ENCODE measurements around the gene SAP30L.

The SAP30L gene

DNA sequence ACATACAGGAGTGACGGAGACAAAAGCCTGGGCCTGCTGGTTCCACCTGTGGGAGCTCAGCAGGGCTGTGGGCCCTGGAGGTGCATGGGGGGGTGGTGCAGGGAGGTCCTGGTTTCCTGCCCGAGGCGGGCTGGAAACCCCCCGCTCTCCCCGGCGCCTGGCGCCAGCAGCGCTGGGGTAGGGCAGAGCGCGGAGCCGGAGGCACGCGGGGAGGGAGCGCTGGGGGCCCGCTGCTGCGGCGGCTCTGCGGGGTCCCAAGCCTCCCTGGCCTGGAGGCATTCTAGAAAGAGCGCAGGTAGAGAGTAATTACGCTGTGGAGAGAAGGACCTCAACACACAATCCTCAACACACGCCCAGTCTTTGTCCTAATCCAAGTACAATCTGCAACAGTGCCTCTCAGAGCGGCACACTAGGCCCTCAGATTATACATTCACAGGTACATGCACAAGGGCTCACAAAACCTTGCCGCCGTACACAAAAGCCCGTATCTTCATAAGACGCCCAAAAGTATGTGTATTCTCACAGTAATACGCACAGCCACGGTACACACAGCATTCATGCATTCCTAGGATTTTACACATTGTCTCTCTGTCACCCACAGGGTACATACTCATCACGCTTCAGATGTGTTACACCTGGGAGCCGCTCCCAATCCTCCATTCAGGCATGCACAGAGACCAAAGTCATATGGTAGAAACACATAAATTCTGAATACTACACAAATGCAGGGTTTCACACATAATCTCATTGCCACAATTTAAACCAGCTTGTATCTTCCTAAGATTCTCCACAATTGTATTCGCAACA, 34.4 kb downstream of the SAP30L start:
- DNase-seq (ENCODE audit: low read depth, low spot score) = no peak

- no peak for DNase-seq (ENCODE audit: low read depth, low spot score)
Observed at GRCh38 chr5:154480847-154481246, 35.0 kb downstream of the SAP30L start.

DNA sequence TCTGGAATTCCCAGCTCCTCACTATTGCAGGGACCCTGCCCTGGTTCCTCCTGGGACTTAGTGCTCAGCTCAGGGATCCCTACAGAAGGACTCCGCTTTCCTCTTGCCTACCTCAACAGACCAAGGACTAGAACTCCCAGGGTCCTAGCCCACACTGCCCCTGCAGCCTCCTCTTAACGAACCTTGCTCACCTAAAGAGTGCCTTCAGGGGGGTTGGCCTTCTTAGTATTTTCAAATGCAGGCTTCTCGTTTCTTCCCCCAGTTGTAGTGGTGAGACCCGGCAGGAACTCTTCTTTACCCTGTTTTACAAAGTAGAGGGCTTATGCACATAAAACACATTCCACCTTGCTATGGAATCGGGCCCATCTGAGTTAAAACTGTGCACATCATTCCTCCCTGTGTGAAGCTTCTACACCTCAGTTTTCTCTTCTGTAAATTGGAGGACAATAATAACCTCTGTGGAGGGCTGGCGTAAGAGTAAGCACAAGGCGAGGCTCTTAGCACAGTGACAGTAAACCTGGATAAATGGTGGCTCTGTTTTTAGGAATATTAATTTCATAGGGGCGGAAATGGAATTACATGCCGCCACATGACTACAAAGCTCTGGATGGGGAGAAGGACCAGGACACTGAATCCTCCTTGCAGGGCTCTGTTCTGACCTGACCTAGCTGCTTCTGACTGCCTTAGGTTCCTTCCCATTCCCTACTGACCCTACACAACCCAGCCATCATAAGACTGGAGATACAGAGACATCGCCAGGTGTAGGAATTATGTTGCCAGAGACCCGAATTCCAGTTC, 36.0 kb downstream of the SAP30L start:
- no peak for DNase-seq (ENCODE audit: low read depth, low spot score)

DNA sequence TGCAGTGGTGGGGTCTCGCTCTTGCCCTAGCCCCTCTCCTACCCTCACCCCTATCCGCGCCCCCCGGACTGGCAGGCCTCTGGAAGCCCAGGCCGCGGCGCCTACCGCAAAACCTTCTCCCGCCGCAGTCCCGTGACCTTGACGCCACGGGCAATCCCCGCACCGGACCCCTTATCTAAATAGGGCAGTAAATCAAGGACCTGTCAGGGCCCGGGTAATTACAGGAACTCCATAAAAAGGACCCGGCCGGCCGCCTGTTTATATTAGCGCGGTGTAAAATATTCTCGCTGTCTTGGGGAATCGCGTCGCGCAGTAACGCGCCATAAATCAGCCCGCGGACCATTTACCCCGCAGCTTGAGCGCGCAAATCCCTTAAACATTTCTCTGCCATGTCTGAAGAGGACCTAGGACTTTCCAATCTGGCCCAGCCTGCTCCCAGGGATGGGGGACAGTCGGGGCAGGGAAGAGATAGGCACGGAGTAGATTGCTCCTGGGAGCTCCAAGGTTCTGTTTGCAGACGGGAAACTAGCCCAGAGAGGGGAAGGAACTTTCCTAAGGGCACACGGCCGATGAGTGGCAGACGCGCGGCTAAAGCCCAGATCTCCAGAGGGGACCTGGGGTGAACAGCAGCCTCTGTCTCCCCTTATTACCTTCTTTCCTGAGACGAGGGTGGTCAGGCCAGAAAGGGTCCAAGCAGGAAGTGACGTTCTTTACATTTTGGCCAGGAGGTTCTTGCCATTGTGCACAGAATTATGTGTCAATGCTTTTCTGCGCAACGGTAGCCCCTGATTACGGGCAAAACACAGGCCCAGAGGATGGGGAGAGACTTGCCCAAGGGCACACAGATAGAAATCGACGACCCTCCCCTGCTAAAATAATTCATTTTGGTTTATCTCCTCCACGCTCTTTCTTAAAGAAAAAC, 37.0 kb downstream of the SAP30L start:
- no peak for DNase-seq (ENCODE audit: low read depth, low spot score)

GRCh38 chr5:154483654-154484392, 38.0 kb downstream of the SAP30L start:
- no peak for DNase-seq (ENCODE audit: low read depth, low spot score)

DNA sequence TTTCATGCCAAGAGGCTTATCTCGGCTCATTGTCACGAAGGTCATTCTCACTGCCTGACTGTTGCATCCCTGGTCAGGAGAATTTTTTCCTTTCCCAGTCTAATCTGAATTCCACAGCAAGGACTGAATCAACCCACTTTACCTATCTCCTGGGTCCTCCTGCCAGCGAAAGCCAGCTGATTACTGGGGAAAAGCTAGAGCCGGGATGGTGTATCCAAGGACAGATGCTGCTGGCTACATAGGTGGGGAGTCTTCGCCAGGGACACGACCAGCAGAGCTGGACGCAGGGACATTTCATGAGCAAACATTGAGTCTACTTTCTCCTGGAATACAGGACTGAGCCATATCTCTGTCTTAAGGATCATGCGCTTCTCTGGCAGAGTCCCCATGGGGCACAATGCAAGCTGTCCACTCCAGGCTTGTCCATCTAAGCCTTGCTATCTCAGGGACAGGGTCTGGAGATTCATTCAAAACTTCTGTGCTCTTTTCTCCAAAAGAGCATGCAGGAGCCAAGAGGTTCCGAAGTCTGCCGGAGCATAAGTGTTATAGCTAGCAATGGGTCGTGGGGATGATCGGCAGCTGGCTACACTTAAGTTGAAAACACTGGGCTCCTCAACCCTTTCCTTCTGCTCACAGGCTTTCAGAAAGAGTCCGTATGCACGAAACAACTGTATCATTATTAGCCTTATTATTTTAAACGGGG, 38.7 kb downstream of the SAP30L start:
- no peak for DNase-seq (ENCODE audit: low read depth, low spot score)

GRCh38 chr5:154485096-154485491, 39.3 kb downstream of the SAP30L start:
- no peak for DNase-seq (ENCODE audit: low read depth, low spot score)

- no peak for DNase-seq (ENCODE audit: low read depth, low spot score)
Observed at GRCh38 chr5:154485850-154486426, 40.1 kb downstream of the SAP30L start.

- no peak for DNase-seq (ENCODE audit: low read depth, low spot score)
Observed at GRCh38 chr5:154486427-154486866, 40.6 kb downstream of the SAP30L start.

DNA sequence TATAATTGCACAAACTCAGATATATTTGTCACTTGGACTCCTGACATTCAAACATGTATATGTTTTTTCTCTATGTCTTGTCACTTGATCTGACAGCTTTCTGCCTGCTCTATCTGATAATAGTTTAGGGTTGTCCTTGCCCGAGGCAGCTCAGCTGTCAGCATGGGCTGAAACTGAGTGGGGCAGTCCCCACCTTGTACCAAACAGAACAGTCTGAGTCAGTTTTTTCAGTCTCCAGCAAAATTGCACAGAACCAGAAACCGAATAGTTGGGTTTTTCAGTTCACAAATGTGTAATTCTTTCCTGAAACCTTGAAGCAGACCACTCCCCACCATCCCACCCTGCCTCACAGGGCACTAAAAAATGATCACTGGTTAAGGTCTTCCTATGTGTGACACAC, 41.7 kb downstream of the SAP30L start:
- DNase-seq (ENCODE audit: low read depth, low spot score) = no peak

- no peak for DNase-seq (ENCODE audit: low read depth, low spot score)
Observed at GRCh38 chr5:154491941-154492340, 46.1 kb downstream of the SAP30L start.

GRCh38 chr5:154493274-154493673, 47.5 kb downstream of the SAP30L start:
- DNase-seq (ENCODE audit: low read depth, low spot score) = no peak

- DNase-seq (ENCODE audit: low read depth, low spot score) = no peak
Observed at GRCh38 chr5:154494036-154494435, 48.2 kb downstream of the SAP30L start.

- DNase-seq (ENCODE audit: low read depth, low spot score) = no peak
Observed at GRCh38 chr5:154498591-154498990, 52.8 kb downstream of the SAP30L start.

DNA sequence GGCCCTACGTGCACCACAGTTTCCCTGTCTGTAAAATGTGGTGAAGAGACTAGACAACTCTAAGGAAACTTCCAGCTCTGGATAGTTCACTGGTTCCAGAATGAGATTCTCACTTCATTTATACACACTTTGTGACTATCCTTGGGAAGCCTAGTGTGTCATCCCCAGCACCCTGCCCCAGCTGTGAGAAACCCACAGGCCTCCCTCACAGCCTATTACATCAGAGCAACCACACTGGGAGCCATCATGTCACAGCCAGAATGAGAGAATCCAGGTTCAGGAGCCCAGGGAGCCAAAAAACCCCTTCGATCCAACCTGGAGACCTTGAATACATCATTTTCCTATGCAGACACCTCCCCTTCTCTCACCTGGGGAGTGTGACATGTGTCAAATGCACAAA, 53.2 kb downstream of the SAP30L start:
- no peak for DNase-seq (ENCODE audit: low read depth, low spot score)

DNA sequence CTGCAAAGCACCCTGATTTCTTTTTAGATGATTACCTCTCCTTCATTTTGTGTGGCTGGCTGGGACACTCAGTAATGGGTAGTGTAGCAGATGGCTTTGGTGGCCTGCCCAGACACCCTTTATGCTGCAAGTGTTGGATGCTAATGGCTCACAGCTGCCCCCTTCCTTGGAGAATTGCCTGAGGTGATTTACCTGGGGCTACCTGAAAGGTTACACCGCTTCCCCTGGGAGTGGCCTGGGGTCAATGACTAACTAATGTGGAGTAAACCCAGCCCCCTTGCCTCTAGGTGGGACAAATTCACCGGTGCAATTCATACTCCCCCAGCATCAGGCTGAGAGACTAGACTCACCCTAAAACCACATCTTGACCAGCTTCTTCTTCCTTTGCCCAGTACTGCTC, 55.8 kb downstream of the SAP30L start:
- no peak for DNase-seq (ENCODE audit: low read depth, low spot score)

DNA sequence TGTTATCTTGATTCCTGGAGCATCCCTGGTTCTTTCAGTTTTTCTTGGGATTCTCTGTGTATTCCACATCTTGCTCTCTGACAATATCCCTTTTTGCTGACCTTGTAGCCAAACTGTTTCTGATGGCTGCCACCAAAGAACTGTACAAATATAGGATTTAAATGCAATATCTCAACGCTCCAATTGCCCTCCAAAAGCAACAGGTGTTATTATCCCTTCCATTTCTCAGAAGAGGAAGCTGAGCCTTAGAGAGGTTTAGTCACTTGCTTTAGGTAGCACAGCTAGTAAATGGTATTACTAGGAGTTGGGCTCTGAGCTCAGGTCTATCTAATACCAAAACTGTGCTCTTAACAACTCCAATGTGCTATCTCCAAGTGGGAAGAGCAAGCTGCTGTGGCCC, 56.4 kb downstream of the SAP30L start:
- no peak for DNase-seq (ENCODE audit: low read depth, low spot score)

DNA sequence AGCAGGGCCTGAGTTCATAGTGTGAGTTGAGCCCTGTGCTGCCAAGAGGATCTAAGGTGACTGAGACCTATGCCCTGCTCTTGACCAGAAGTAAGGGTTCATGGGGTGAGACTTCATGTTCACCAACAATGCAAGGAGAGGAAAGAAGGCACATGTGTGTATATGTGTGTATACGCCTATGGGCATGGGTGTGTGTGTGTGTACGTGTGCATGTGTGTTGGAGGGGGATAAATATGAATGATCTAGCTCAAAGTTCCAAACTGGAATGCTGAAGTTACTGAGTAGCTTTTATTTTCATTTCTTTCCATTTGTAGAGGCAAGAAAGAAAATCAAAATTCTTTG, 57.9 kb downstream of the SAP30L start:
- no peak for DNase-seq (ENCODE audit: low read depth, low spot score)

- DNase-seq (ENCODE audit: low read depth, low spot score) = no peak
Observed at GRCh38 chr5:154505567-154505966, 59.8 kb downstream of the SAP30L start.

DNA sequence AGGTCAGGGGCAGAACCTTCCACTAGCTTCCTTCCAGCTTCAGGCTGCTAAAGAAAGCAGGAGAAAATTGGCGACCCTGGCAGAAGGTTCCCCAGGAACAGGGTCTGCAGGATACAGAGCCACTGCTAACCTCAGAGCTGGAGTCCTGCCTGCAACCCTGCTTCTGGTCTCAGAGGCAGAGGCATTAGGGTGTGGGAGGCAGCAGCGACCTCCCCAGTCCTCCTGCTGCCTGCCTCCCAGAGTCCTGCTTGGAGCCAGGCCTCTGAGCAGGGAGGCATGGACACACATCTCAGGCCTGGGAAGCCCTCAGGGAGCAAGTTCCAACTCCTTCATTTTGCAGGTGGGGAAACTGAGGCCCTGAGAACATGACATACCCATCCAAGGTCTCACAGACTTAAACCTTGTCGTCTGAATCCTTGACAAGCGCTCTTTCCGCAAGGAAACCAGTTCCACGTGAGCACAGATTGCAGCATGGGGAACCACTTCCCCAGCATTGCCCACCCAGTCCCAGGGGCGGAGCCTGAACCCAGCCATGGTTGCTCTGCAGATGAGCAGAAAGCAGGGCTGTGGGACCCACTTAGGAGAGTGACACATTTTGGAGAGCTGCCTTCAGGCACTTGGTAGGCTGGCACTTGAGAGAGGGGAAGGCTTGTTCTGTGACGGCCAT, 60.4 kb downstream of the SAP30L start:
- no peak for DNase-seq (ENCODE audit: low read depth, low spot score)

Measured in activated CD4-positive, CD25-positive, alpha-beta regulatory T cell treated with anti-CD3 and anti-CD28 coated beads, Interleukin-2, amount 50 U/mL, for 16 hours (primary cell).